Thoracic aorta (tissue), 2 donors: ENCODE results near the gene CHD9. TPM values are rescaled to one million over a fixed set of nuclear protein-coding genes. Genes with fewer than 3 reads are reported as not detected.
A peak's percentile ranks its signal among the peaks of the same experiment; 100 is the strongest.

Source experiments
- ATAC-seq: fragments of 150-250 bp; one replicate; pipeline ENCODE4 v1.8.0; 2017; ENCODE audit warnings: low read depth; ENCODE audit not compliant: insufficient number of reproducible peaks, low FRiP score
- DNase-seq: peaks from one replicate; pipeline ENCODE4 v3.0.0-alpha.2; 2020; ENCODE audit warnings: low spot score
- H3K27ac ChIP-seq, 2 donors: fragments of 200-600 bp; sonication (generic); 1 replicate in 1 of 2; 2 replicates in 1 of 2; pipeline ENCODE4 v1.5.1; 2016; ENCODE audit warnings: mild to moderate bottlenecking in 2 of 2, moderate library complexity in 2 of 2
- H3K27me3 ChIP-seq: fragments of 200-600 bp; sonication (generic); replicated peaks from 2 replicates; pipeline ENCODE4 v1.6.0; 2016; ENCODE audit warnings: mild to moderate bottlenecking; ENCODE audit not compliant: insufficient read depth
- H3K36me3 ChIP-seq: fragments of 200-600 bp; sonication (generic); one replicate; pipeline ENCODE4 v1.5.1; 2016
- H3K4me1 ChIP-seq, 2 donors: fragments of 200-600 bp; sonication (generic); 1 replicate in 1 of 2; 2 replicates in 1 of 2; pipeline versions ENCODE4 v1.5.1 to v1.6.0; 2016; ENCODE audit warnings: low read depth in 2 of 2, mild to moderate bottlenecking in 1 of 2; ENCODE audit not compliant: control insufficient read depth in 1 of 2
- H3K4me3 ChIP-seq: fragments of 200-600 bp; sonication (generic); 2 replicates; pipeline ENCODE4 v1.5.1; 2016; ENCODE audit warnings: mild to moderate bottlenecking
- H3K9me3 ChIP-seq: fragments of 200-600 bp; sonication (generic); 2 replicates; pipeline ENCODE4 v1.5.1; 2016
- CTCF ChIP-seq: fragments of 200-600 bp; sonication (generic); IDR thresholded peaks from one replicate; pipeline ENCODE4 v1.5.1; 2019; ENCODE audit warnings: antibody characterized with exemption
- total RNA-seq, 2 donors: library from RNA; depleted of rRNA; stranded (reverse); fragments of >200 nt; gene quantifications; one replicate each; pipeline versions ENCODE4 v1.1.0 to v1.2.3, GENCODE V29; 2016

CHD9 gene
- total RNA-seq, 2 donors from 2014 or later = 71.3 to 152 TPM

DNA sequence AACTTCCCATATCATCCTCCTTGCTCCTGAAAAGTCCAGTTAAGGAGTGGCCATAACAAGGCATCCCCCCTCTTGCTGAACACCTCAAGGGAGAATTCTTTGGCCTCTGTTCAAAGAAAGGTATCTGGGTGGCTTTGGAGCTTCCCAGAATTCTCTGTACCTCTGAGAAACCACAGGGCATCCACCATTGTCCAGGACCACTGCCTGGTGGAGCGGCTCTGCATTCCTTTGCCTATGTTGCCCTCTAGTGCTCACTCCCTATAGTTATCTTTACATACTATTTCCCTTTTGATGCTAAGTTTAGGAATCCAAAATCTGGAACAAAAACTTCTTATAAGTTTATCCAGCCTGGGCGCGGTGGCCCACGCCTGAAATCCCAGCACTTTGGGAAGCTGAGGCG is 32.4 kb upstream of the CHD9 start:
- Histone ChIP-seq H3K27me3 (no peaks in the 10 kb centered on the region), H3K9me3 (no peaks in the 10 kb centered on the region), H3K27ac (no peak overlapping the region), H3K4me1 (no peaks in the 10 kb centered on the region), H3K36me3 (no peaks in the 10 kb centered on the region), H3K4me3 (no peak overlapping the region)
- DNase-seq (no peak), ATAC-seq (no peak)
- peak; percentile 26 for TF ChIP-seq CTCF

DNA sequence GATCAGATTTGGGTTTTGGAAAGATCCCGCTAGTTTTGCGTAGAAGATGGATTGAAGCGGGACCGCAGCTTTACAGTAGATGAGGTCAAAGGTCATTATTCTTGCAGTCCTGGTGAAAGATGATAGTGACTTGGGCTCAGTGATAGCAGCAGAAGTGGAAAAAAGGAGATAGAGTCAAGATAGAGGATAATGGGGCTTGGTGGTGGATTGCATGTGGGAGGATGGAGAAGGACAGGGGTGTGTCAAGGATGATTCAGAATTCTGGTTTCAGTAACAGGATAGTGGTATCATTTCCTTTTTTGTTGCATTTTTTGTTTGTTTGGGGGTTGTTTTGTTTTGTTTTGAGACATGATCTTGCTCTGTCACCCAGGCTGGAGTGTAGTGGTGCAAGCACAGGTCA is 30.7 kb upstream of the CHD9 start:
- no peak for TF ChIP-seq CTCF
- DNase-seq (no peak), ATAC-seq (no peak)

DNA sequence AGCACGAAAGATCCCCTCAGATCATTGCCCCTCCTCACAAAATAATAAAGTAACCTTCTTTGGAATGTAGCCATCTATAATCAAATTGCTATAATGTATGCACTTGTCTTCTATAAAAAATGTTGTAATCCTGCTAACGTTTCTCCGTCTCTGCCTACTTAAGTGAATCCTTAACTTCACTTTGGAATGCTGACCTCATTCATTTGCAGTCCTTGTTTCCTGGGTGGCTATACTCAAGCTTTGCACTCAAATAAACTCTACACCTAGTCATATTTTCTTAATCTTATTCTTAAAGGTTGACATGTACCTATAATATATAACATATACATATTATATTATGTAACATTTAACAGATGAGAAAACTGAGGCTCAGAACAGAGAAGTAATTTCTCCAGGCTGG is 24.8 kb upstream of the CHD9 start:
- Histone ChIP-seq H3K27ac (no peak overlapping the region), H3K9me3 (no peaks in the 10 kb centered on the region), H3K4me3 (no peak overlapping the region), H3K27me3 (no peaks in the 10 kb centered on the region), H3K36me3 (no peaks in the 10 kb centered on the region), H3K4me1 (no peaks in the 10 kb centered on the region)
- no peak for DNase-seq
- no peak for TF ChIP-seq CTCF
- ATAC-seq = no peak

More for the DNA sequence above, 30.7 kb upstream of the CHD9 start:
- Histone ChIP-seq H3K36me3 (no peaks in the 10 kb centered on the region), H3K9me3 (no peaks in the 10 kb centered on the region), H3K27me3 (no peaks in the 10 kb centered on the region), H3K4me3 (no peak overlapping the region), H3K27ac (no peak overlapping the region), H3K4me1 (no peaks in the 10 kb centered on the region)

DNA sequence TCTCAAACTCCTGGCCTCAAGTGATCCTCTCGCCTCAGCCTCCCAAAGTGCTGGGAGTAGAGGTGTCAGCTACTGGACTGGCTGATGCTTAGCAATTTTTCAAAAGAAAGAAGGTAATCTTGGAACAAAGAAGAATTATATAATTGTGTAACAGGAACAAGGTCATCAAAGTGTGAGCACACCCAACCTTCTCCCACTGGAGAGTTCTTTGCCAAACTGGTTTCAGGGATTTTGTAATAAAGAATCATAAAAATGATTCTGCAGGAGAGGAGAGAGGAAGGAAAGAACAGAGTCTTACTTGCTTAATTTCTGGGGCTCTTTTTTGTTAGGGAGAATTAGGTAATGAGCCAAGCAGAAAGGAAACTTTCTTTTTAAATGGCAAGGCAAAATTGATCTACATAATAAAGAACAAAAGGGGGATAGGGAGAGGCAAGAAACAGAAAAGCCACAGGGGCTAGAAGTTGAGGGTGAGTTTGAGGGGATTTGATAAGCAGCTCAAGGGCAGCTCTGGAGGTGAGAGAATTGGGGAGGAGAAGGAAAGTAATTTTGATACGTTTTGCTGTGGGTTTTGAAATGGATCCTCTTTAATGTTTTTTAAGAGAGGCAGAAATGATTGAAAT is 23.4 kb upstream of the CHD9 start:
- no peak for TF ChIP-seq CTCF
- no peaks in the 10 kb centered on the region for H3K27me3 ChIP-seq
- no peak overlapping the region for H3K4me3 ChIP-seq
- ATAC-seq (no peak), DNase-seq (no peak)
- H3K4me1 ChIP-seq = no peaks in the 10 kb centered on the region
- H3K36me3 ChIP-seq = no peaks in the 10 kb centered on the region
- no peaks in the 10 kb centered on the region for H3K9me3 ChIP-seq
- H3K27ac ChIP-seq = no peak overlapping the region

- ATAC-seq = no peak
- Histone ChIP-seq H3K9me3 (no peaks in the 10 kb centered on the region), H3K4me1 (no peaks in the 10 kb centered on the region), H3K4me3 (no peak overlapping the region), H3K27me3 (no peaks in the 10 kb centered on the region), H3K36me3 (no peaks in the 10 kb centered on the region), H3K27ac (no peak overlapping the region)
- DNase-seq = no peak
- no peak for TF ChIP-seq CTCF
Observed at GRCh38 chr16:53034306-53034705, 20.5 kb upstream of the CHD9 start.
